DMS79 (cell line): ENCODE results near the gene PRKCD.
A peak's percentile ranks its signal among the peaks of the same experiment; 100 is the strongest.

ENCODE experiments used
- DNase-seq: peaks from one replicate; lab custom pipeline; 2025; lab: John Stamatoyannopoulos, UW

PRKCD gene

DNA sequence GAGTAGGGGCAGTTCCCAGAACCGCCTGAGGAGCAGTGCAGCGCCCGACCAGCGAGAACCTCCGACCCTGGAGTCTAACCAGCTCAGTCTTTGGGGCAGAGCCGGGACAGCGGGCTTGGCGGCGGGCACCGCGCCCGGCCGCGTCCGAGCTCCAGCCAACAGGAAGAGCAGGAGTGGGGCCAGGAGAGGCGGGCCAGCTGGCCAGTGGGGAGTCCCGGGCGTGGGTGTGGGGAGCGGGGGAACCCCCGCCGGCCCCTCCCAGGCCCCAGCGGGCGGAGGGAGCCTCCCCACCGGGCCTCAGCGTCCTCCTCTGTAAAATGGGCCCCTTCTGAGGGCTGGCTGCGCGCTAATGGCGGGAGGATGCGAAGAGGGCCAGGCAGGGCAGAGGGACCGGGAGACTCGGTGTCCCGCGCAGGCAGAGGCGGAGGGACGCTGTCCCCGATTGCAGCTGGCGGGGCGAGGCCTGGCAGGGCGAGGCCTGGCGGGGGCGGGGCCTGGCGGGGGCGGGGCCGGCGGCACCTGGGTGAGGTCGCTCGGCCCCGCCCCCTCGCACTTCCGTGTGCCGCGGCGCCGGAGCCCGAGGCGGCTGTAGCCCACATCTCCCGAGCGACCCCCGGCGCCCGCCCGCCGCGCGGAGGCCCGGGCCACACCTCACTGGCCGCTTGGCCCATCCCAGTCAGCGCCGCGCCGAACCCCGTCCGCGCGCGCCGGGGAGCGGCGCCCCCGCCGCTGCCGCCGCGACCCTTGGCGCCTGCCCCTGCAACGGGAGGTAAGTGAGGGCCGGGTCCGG lies at the start of gene PRKCD:
Gene PRKCD (plus strand): TSS at position 550 of the 790 bp plus-strand sequence. CDS start 17,214 bp downstream, outside the sequence.
- DNase-seq = peak; percentile 9

DNA sequence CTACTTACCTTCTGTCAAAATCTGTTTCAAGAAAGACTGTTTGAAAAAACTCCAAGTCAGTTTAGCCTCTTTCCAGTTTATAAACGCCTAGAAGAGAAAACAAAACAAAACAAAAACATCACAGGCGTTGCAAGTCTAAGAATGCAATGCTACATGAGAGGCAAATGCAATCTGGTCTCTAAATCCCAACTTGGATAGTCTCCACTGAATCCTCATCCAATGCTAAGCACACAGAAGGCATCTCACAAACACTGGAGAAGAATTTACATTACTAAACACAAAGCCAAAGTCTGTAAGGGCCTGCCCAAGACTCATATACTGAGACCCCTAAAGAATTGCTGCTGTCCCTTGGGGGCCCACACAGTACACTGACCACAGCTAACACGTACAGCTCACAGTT lies 49.2 kb upstream of the PRKCD start:
- no peak for DNase-seq

DNA sequence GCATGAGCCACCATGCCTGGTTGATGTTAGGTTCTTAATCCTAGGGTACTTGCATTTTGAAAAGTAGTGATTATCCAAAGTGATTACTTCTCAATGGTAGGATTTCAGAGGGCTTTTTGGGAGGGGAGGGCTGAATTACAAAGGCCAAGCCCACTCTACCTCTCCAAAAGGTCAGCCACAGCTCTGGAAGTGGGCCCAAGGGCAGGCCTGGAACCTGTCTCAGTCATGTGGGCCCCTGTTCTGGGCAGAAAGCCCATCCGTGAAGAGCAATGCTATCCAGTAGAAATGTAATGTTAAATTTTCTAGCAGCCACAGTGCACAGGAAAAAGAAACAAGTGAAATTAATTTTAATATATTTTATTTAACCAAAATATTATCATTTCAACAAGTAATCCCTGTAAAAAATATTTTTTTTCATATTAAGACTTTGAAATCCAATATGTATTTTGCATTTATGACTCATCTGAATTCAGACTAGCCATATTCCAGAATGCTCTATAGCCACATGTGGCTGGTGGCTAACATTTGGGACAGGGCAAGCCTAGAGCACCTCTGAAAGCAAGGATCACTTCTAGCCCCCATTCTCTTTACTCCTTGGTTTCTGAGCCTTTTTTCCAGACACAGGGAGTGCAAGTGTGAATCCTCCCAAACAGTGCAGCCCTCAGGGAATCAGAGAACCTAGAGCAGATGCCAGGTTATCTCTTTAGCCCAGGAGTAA lies 47.6 kb upstream of the PRKCD start:
- no peak for DNase-seq

DNA sequence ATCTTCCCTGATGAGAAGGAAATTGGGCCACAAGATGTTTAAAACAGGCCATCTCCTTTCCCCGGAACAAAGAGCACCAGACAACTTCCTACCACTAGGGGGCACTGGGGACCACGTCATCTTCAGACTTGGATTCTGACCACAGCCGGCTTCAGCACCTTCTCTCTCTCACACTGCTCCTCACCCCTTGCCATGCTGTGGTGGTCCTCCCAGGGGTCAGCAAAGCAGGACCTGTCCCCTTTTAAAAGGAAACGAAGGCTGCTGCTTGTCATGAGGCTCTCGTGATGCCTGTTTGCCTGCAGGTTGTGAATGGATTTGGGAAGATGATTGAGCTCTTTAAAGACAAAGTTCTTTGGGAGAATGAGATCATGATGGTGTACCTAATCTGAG lies 47.0 kb upstream of the PRKCD start:
- DNase-seq = no peak

DNA sequence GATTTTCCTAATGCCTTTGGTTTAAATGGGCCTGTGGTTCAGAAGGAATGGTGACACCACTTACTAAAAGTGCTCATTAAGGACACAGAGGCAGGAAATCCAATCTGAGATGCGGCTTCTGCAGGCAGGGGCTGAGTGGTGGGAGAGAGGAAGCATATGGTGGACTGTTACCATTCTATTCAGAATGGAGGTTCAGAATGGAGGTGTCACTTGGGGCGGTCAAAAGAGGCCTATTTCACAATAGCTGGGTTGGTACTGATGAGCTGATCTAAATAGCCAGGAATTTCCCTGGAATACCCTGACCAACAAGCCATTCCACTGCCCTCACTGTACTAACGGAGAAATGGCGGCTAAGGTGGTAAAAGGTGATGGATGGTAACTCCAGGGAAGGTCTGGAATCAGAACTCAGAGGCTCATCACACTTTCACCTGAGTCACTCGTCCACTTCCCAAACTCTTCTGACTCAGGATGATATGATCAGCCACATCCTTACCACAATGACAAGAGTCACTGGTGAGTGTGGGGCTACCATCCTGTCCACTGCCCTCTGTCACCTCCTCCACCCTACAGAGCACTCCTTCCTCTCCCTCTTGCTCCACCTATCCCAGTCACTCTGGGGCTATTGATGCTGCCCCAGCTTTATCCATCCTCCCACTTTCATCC lies 46.5 kb upstream of the PRKCD start:
- no peak for DNase-seq

DNA sequence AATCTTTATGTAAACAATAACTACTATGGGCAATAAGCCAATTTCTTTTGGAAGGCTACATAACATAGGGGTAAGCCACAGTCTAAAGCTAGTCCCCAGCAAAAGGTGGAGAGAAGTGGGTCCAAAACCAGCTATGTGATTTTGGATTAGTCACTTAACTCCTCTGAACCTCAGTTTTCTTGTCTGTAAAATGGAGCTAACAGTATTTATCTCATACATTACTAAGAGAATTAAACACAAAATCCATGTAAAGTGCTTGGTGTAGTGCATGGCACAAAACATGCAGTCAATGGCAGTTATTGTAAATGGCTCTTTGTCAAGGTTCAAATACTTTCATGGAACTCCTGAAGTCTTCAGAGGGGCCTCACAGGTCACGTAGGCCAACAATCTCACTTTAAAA lies 44.1 kb upstream of the PRKCD start:
- no peak for DNase-seq

DNA sequence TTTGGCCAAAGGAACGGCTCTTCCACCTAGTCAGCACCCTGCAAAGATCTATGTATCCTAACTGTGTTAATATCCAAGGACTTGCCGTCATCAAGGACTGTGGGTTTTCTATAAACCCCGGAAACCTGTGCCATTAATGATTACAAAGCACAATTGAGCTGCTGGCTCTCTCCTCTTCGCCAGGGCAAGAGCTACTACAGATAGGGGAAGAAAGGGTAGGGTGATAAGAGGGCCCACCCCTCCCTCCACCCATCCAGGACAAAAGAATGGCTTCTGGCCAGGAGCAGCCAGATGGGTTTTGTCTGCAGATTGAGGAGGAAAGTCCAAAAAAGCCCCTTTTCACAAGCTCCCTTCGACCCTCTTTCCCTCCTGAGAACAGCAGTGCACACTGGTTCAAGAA lies 40.7 kb upstream of the PRKCD start:
- no peak for DNase-seq

DNA sequence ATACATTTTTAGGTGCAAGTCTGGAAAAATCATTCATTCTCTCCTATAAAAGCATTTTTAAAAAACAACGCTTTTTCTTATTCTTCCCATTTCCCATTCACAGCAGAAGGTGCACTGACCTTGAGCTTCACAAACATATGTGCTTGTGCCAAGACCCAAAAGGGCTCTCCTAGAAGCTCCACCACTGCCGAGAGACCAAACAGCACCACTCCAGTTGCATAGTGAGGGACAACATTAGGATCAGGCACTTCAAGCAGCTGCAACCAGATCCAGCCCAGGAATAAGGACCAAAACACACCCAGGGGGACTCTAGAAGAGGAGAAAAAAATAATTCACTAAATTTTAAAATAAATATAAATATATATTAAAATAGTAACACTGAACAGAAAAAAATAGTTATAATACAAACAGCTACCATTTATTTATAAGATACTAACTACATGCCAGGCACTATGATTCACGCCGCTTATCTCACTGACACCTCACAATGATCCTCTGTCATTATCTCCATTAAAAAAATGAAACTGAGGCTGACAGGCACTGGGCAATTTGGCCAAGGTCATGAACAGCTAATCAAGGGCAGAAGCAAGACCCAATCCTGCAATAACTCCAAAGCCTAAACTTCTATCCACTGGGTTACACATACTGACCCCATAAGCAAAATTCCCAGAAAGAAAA lies 38.6 kb upstream of the PRKCD start:
- no peak for DNase-seq

DNA sequence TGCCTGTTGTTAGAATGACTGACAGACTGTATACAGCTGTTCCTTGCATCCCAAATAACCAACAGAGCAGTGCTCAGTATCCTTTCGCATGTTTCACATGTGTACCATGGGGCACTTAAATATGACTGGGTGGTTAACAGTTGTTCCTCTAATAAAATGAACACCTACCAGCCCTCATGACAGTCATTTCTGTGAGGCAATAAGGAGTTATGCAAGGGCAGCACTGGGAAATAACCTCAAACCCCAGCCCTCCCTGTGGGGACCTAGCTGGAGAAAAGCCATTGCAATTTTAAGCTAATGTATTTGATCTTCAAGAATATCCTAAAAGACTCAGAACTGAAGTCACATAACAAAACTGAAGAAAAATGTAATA lies 38.1 kb upstream of the PRKCD start:
- no peak for DNase-seq

DNA sequence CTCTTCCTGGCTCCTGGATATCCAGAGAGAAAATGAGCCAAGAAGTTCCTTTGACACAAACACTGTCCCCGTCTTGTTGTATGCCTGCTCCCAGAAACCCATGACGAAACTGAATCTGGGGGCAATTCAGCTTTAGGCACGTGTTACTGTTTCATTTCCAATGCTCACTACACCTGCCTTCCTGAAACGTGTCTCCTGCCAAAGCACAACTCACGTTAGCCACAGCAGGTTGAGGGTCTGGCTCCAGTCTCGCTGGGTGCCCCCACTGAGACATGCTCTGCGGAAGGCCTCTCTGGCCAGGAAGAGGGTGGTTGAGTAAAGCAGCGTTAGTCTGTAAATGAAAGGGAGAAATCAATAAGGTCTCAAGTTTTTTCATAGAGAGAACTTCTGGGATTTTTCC lies 37.5 kb upstream of the PRKCD start:
- no peak for DNase-seq

DNA sequence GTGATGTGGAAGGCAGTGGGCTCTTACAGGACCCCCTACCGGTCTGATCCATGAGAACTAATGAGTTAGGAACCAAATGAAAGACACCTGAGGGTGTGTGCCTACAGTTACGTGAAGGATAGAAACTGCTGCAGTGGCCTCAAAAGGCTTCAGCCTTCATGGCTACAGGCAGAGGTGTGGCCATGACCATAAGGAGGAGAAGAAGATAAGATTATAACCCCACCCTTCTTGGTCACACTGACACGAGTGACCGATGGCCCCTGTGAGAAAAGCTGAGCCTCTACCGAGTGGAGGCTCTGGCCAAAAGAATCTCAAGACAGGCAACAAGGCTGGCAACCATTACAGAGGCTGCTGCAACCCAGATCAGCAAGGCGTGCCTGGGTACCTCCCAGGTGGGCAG lies 37.1 kb upstream of the PRKCD start:
- no peak for DNase-seq

DNA sequence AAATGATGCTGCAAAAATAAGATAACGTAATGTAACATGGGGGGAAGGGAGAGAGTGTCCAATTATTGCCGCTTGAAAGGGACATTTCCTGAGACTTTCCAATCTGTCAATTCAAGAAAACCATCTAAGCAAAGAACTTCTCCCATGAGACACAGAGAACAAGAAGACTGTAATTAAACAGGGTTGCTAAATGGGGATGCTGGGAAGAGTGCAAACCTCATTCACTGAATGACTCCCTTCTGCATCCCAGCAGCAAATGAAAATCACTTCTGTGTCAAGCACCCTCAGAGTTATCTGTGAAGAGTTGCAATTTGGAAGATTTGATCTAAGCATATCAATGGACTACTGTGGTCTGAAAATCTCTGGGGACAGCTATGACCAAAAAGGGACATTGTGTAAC lies 34.4 kb upstream of the PRKCD start:
- no peak for DNase-seq

DNA sequence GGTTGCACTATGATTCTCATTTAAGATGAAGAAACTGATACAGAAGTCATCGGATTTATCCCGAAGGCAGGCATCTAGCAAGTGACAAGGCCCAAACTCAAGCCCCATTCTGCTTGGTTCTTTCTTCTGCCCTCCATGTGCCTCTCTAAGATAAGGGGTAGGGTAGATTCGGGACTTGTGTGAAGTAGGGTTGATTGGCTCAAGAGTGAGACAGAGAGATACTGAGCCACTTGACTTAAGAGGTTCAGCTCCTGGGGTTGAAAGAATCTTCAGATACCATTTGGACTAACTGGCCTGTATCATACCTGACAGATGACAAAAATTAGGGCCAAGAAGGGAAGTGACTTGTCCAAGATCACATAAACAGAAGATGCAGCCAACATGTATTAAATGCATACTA lies 31.7 kb upstream of the PRKCD start:
- no peak for DNase-seq

DNA sequence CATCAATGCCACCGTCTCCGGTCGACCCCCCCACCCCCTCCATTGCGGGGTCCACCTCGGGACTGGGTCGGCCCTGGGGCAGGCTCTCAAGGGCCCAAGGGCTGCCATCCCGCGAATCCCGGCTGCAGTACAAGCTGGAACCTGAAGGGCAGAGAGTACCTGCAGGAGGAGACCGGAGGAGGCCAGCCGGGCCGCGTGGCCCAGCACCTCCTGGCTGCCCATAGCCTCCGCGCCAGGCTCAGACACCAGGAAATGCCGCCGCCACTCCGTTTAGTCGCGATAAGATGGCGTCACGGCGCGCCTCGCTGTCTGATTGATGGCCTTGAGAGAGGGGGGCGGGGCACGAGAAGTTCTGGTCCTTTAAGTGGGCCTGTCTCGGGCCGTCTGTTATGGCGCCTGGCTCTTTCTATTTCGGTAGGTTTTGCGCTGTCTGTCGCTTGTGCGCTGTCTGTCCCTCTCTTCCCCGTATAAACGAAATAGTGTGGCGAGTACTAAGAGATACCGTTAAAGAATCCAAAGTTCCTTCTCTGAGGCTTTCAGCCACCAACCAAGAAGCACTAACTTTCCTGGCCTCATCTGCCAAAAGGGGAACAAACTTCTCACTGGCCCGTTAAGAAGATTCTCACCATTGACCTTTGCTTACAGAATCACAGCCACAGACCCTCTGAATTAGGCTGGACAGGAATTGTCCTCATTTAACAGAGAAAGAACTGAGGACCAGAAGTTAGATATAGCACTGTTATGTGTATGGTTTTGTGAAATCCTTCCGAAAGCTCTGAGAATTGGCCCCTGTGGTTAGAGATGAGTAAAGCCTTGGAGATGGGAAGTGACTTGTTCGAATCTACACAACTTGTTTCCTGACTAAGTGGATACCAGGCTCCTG lies 30.6 kb upstream of the PRKCD start, which contains the start of gene RFT1:
Gene RFT1 (minus strand): TSS at position 257 of the 883 bp plus-strand sequence. CDS start 35 bp downstream, at position 222.
- DNase-seq = peak; percentile 43

DNA sequence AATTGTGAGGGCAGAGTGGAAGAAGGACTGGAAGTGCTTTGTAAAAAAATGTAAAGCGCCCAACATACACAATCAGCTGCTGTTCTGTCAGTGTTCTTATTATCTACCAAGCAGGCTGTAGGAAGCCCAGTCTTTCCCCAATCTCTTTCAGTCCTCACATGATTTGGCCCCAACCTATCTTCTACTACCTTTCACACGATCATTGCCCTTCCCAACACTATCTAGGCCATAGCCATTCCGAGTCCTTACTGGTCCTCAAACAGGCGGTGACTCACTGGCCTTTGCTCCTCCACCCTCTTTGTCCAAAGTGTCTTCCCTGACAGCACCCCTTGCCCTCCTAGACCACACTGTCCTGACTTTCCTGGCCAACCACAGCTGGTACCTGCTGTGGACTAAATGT lies 29.9 kb upstream of the PRKCD start:
- no peak for DNase-seq

DNA sequence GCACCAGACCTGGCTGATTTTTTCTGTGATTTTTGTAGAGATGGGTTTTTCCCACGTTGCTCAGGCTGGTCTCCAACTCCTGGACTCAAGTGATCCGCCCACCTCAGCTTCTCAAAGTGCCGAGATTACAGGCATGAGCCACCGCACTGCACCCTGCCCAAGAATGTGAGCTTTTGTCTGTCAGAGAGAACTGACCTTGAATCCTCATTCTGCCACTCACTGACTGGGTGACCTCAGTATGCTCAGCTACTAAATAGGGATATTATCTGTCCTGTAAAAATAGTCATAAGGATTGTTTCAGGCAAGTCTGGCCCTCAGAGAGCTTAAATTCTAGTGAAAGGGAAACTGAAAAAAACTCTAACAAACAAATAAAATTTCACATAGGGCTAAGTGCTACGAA lies 28.7 kb upstream of the PRKCD start:
- DNase-seq = no peak

DNA sequence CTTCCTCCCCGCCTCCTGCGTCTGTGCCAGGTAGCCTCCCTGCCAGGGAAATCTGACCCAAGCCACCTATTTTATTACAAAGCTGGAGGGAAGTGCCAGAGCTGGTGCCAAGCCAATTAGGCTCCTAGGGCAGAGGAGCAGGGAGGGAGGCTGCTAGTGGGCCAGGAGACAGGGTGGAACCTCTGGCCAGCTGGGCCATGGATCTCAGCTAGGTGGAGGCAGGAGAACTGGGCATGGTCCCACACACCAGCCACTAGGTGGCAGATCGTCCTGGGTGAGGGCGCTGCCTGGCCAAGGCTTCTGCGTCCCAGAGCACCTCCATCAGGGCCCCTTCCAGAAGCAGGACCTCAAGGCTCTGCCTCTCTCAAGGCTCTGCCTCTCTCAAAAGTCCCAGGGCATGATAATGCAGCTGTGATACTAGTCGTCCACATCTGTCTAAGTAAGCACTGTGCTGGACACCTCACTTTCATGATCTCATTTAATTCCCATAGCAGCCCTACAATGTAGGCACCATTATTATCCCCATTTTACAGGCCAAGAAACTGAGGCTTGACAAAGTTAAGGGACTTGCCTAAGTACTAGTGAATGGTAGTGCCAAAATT lies 26.3 kb upstream of the PRKCD start:
- peak; percentile 80 for DNase-seq

DNA sequence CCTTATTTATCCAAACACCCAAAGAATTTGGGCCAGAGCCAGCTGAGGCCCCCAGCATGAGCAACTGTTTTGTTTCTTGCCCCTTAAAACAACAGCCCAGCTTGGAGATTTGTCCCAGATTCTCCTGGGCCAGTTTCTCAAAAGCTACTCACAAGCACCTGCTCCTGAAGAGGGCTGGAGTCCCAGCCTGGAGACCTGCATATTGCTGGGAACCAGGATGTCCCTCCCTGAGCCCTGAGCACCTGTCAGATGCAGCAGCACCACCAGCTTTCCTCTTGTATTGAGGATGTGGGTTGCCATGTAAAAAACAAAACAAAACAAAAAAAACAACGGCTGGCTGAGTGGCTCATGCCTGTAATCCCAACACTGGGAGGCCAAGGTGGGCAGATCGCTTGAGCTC lies 23.8 kb upstream of the PRKCD start:
- peak; percentile 6 for DNase-seq

DNA sequence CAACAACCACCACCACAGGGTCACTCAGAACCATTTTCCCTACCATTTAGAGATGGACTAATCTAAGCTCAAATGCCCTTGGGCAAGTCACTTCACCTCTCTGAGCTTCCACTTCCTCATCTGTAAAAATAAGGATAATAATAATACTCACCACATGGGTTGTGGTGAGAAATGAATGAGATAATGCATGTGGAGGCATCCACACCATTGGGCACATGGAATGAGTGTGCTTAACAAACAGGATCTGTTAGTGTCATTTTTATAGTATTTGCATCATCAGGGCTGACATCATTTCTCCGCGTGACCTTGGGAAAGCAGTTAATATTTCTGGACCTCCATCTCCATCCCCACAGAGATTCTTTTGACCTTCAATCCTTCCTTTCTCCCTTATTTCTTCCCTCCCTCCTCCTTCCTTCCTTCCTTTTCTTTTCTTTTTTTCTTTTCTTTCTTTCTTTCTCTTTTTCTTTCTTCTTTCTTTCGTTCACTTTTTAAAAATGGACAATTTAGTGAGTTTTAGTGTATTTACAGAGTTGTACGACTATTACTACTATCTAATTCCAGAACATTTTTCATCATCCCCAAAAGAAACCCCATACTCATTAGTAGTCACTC lies 23.1 kb upstream of the PRKCD start:
- DNase-seq = no peak
